H1 (cell line): ENCODE measurements around the gene MCF2L2. TPM values are rescaled to one million over a fixed set of nuclear protein-coding genes. Genes with fewer than 3 reads are reported as not detected.

Experiments used
- CTCF ChIA-PET: fragments of 300-600 bp; sonication (Branson Sonifier 250); formaldehyde crosslinking; loops from one replicate; lab custom pipeline; 2021; ENCODE audit not compliant: partially characterized antibody; lab: Charles Lee
- POLR2A ChIA-PET: fragments of 300-600 bp; sonication (Branson Sonifier 250); formaldehyde crosslinking; loops from one replicate; lab custom pipeline; 2021; ENCODE audit warnings: inconsistent platforms; ENCODE audit not compliant: partially characterized antibody; lab: Charles Lee
- DNase-seq, 2 experiments: peaks; one replicate each; pipeline versions ENCODE4 v3.0.0 to v3.0.0-alpha.2; 2010 to 2022; ENCODE audit warnings: low spot score in 2 of 2, low read depth in 1 of 2, mixed read lengths in 1 of 2
- FAIRE-seq: peaks from 2 replicates; lab custom pipeline; 2011; peaks lifted over from hg19 to GRCh38; lab: Jason Lieb, UNC
- H2AFZ ChIP-seq: 2 replicates; pipeline ENCODE4 v1.8.1; 2012; ENCODE audit warnings: low read length, inconsistent platforms
- H2AK5ac ChIP-seq: 2 replicates; pipeline ENCODE4 v1.6.1; 2013; ENCODE audit warnings: low read depth, low read length
- H2BK120ac ChIP-seq: replicated peaks from 2 replicates; pipeline ENCODE3; 2013; ENCODE audit warnings: low read depth, low read length, inconsistent platforms
- H2BK12ac ChIP-seq: 2 replicates; pipeline ENCODE4 v1.6.1; 2013; ENCODE audit warnings: low read depth, low read length
- H2BK15ac ChIP-seq: 2 replicates; pipeline ENCODE4 v1.6.1; 2013; ENCODE audit warnings: low read length
- H2BK20ac ChIP-seq: 2 replicates; pipeline ENCODE4 v1.6.1; 2013; ENCODE audit warnings: low read length
- H2BK5ac ChIP-seq: 2 replicates; pipeline ENCODE4 v1.6.1; 2013; ENCODE audit warnings: low read depth, low read length
- H3K14ac ChIP-seq: 2 replicates; pipeline ENCODE4 v1.6.1; 2013; ENCODE audit warnings: inconsistent platforms; ENCODE audit not compliant: insufficient read length
- H3K18ac ChIP-seq: 2 replicates; pipeline ENCODE4 v1.6.1; 2013; ENCODE audit warnings: low read length; ENCODE audit errors: extremely low read depth
- H3K23ac ChIP-seq: 2 replicates; pipeline ENCODE4 v1.6.1; 2013; ENCODE audit warnings: inconsistent platforms; ENCODE audit not compliant: insufficient read length
- H3K23me2 ChIP-seq: 2 replicates; pipeline ENCODE4 v1.6.1; 2013; ENCODE audit warnings: low read depth, low read length
- H3K27ac ChIP-seq: 2 replicates; pipeline ENCODE4 v1.6.1; 2011; ENCODE audit warnings: low read depth, low read length, inconsistent platforms
- H3K27me3 ChIP-seq, 4 experiments: replicated peaks in 1 of 4; 1 replicate in 1 of 4; 2 replicates in 3 of 4; pipeline versions ENCODE4 v1.6.1 to v1.8.1; 2011 to 2013; ENCODE audit warnings: low read length in 3 of 4, mild to moderate bottlenecking in 3 of 4, inconsistent platforms in 2 of 4, mixed read lengths in 2 of 4, moderate library complexity in 1 of 4; ENCODE audit not compliant: control insufficient read depth in 3 of 4, insufficient read depth in 3 of 4; ENCODE audit errors: extremely low read depth in 1 of 4
- H3K36me3 ChIP-seq, 4 experiments: 2 replicates each; pipeline versions ENCODE4 v1.6.1 to v1.8.1; 2011 to 2013; ENCODE audit warnings: mild to moderate bottlenecking in 4 of 4, low read length in 3 of 4, moderate library complexity in 2 of 4, control low read depth in 1 of 4, inconsistent platforms in 1 of 4; ENCODE audit not compliant: insufficient read depth in 4 of 4, control insufficient read depth in 2 of 4
- H3K4ac ChIP-seq: replicated peaks from 2 replicates; pipeline ENCODE3; 2013; ENCODE audit warnings: low read length, low read depth, mixed read lengths, inconsistent platforms; ENCODE audit not compliant: insufficient read length
- H3K4me1 ChIP-seq, 4 experiments: replicated peaks in 1 of 4; 1 replicate in 1 of 4; 2 replicates in 3 of 4; pipeline versions ENCODE4 v1.6.1 to v1.8.1; 2011 to 2013; ENCODE audit warnings: low read length in 3 of 4, inconsistent platforms in 2 of 4, mixed read lengths in 1 of 4; ENCODE audit not compliant: insufficient read depth in 4 of 4, control insufficient read depth in 3 of 4
- H3K4me2 ChIP-seq, 2 experiments: 2 replicates each; pipeline versions ENCODE4 v1.6.1 to v1.8.1; 2011 to 2013; ENCODE audit warnings: low read depth in 2 of 2, low read length in 2 of 2, control low read depth in 1 of 2, inconsistent platforms in 1 of 2, mild to moderate bottlenecking in 1 of 2; ENCODE audit not compliant: insufficient read depth in 1 of 2
- H3K4me3 ChIP-seq, 4 experiments: fragments of 200-600, 300-600 bp in 1 of 4; sonication (generic), shearing (Covaris generic), sonication (Bioruptor Twin) in 1 of 4; 2 replicates each; pipeline versions ENCODE4 v1.5.1 to v1.8.1; 2011 to 2016; ENCODE audit warnings: low read length in 4 of 4, low read depth in 3 of 4, control low read depth in 2 of 4, inconsistent platforms in 2 of 4, mild to moderate bottlenecking in 2 of 4, mixed read lengths in 1 of 4, moderate library complexity in 1 of 4; ENCODE audit not compliant: insufficient read depth in 2 of 4; ENCODE audit errors: extremely low read depth in 1 of 4
- H3K56ac ChIP-seq: replicated peaks from 2 replicates; pipeline ENCODE3; 2013; ENCODE audit warnings: low read depth, mild to moderate bottlenecking, mixed read lengths, low read length, inconsistent platforms; ENCODE audit not compliant: insufficient read length
- H3K79me1 ChIP-seq: 2 replicates; pipeline ENCODE4 v1.6.1; 2013; ENCODE audit warnings: low read depth, low read length, control low read depth
- H3K79me2 ChIP-seq, 2 experiments: 2 replicates each; pipeline versions ENCODE4 v1.6.1 to v1.8.1; 2012 to 2013; ENCODE audit warnings: low read length in 2 of 2, mild to moderate bottlenecking in 2 of 2, inconsistent platforms in 1 of 2; ENCODE audit not compliant: insufficient read depth in 2 of 2, control insufficient read depth in 1 of 2
- H3K9ac ChIP-seq, 4 experiments: replicated peaks in 1 of 4; 1 replicate in 1 of 4; 2 replicates in 3 of 4; pipeline versions ENCODE4 v1.6.1 to v1.8.1; 2011 to 2013; ENCODE audit warnings: low read depth in 3 of 4, low read length in 3 of 4, control low read depth in 2 of 4, mild to moderate bottlenecking in 2 of 4, moderate library complexity in 2 of 4, inconsistent platforms in 1 of 4; ENCODE audit errors: extremely low read depth in 1 of 4
- H3K9me3 ChIP-seq, 2 experiments: 2 replicates each; pipeline versions ENCODE4 v1.6.1 to v1.8.1; 2012 to 2013; ENCODE audit warnings: mild to moderate bottlenecking in 2 of 2, moderate library complexity in 2 of 2, control low read depth in 1 of 2, inconsistent platforms in 1 of 2, low read depth in 1 of 2, low read length in 1 of 2, mixed read lengths in 1 of 2; ENCODE audit not compliant: insufficient read depth in 2 of 2
- H4K20me1 ChIP-seq, 2 experiments: replicated peaks in 1 of 2; 2 replicates each; pipeline versions ENCODE3 to v1.8.1; 2011 to 2013; ENCODE audit warnings: inconsistent platforms in 2 of 2, low read length in 2 of 2, mild to moderate bottlenecking in 1 of 2; ENCODE audit not compliant: insufficient read depth in 2 of 2, control insufficient read depth in 1 of 2
- H4K5ac ChIP-seq: 2 replicates; pipeline ENCODE4 v1.6.1; 2013; ENCODE audit warnings: low read length, low read depth, mixed read lengths, inconsistent platforms; ENCODE audit not compliant: insufficient read length
- H4K8ac ChIP-seq: 2 replicates; pipeline ENCODE4 v1.8.0; 2013; ENCODE audit warnings: mild to moderate bottlenecking, moderate library complexity, low read length, inconsistent platforms; ENCODE audit not compliant: insufficient read depth; ENCODE audit errors: extremely low read depth
- H4K91ac ChIP-seq: replicated peaks from 2 replicates; pipeline ENCODE3; 2013; ENCODE audit warnings: low read length, mixed read lengths, inconsistent platforms; ENCODE audit not compliant: insufficient read length
- CEBPB ChIP-seq: IDR thresholded peaks from 2 replicates; pipeline ENCODE4 v1.6.1; 2012; ENCODE audit warnings: low read depth, low read length
- EZH2 ChIP-seq: fragments of 200-600 bp; sonication (generic); IDR thresholded peaks from 2 replicates; pipeline ENCODE4 v1.7.1; 2012; ENCODE audit warnings: low read depth, mild to moderate bottlenecking, moderate library complexity, low read length, inconsistent platforms; ENCODE audit not compliant: severe bottlenecking
- ZNF274 ChIP-seq: IDR thresholded peaks from 2 replicates; pipeline ENCODE4 v1.7.0; 2012; ENCODE audit warnings: low read length, borderline replicate concordance; ENCODE audit errors: extremely low read depth
- WGBS, 2 experiments: shearing (Covaris generic) in 1 of 2; methylation state at CpG; one replicate each; pipeline versions ENCODE4 v1.1.6 to v1.1.7; 2013 to 2015; ENCODE audit warnings: low lambda C conversion rate in 2 of 2, mixed read lengths in 2 of 2, inconsistent platforms in 1 of 2, low coverage in 1 of 2, missing lambda C conversion rate in 1 of 2; ENCODE audit not compliant: insufficient replicate concordance in 2 of 2, insufficient coverage in 1 of 2, insufficient read length in 1 of 2; ENCODE audit errors: extremely low coverage in 1 of 2, missing lambda C conversion rate in 1 of 2; 5-methylcytosine and 5-hydroxymethylcytosine counted together
- polyA plus RNA-seq, 7 experiments: library from polyadenylated mRNA; depleted of rRNA in 3 of 7; stranded (reverse) in 5 of 7; unstranded in 2 of 7; fragments of >200 nt in 5 of 7; fragments of 200-250 nt in 2 of 7; gene quantifications; 1 replicate in 5 of 7; 2 replicates in 1 of 7; 4 replicates in 1 of 7; pipeline versions ENCODE4 v1.2.1 to v1.2.3, GENCODE V29; 2011 to 2013; ENCODE audit warnings: missing spikeins in 2 of 7, mixed read lengths in 2 of 7
- total RNA-seq: library from RNA; stranded (reverse); fragmentation: NEBNext Ultra II Directional; extraction: Animal tissue kit (Norgen Biotek cat#: 25700); gene quantifications from 2 replicates; pipeline ENCODE4 v1.2.1, GENCODE V29; 2021

Gene MCF2L2
- total and polyA plus RNA-seq, 2 of the 8 experiments (the other 6 are each of a cell fraction or from before 2014, with no cell fraction given) = 4.1 to 13.7 TPM

DNA sequence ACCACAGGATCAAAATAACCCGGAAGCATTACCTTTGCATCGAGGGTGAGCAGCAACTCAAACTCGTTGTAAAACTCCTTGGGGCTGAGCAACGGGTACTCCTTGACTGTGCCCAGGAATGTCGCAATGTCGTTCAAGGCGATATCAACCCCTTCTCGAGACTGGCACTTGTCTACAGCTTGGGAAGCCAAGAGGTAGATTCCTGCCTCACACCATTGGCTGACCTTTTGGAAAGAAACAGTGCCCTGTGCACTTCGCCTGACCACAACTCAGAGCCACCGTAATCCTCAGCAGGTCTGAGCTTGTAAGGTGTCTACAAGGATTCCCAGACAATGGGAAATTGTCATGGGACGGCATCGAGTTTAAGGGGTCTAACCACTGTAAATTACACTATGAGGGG is 131.5 kb downstream of the MCF2L2 start:
- H2BK12ac ChIP-seq = no peak overlapping the region
- no peaks in the 10 kb centered on the region for H3K9me3 ChIP-seq
- H3K4me1 ChIP-seq = peaks cover 0 to 6% (median 4%) of the 10 kb centered on the region in 4 experiments; a peak in 4 of 7 replicates
- no peak overlapping the region for H2BK120ac ChIP-seq
- FAIRE-seq (no peak), DNase-seq (no peak)
- no peaks in the 10 kb centered on the region; the same call in 1 of the 2 replicates for H3K23me2 ChIP-seq
- no peak overlapping the region for H3K4me3 ChIP-seq
- TF ChIP-seq CEBPB = 0 out of 2 replicates have a peak, but pooled peaks have one; percentile 9
- TF ChIP-seq EZH2 = no peak
- TF ChIP-seq ZNF274 = no peak
- no peaks in the 10 kb centered on the region for H3K27me3 ChIP-seq
- 93% methylated on average over 12 of the region's 12 CpGs; no CpG with 5 or more reads in 1 of the 2 experiments for WGBS, 2 experiments
- H4K20me1 ChIP-seq = no peaks in the 10 kb centered on the region
- no peak overlapping the region for H4K5ac ChIP-seq
- H3K4me2 ChIP-seq = no peak overlapping the region
- no peak overlapping the region; the same call in 1 of the 2 replicates for H2AK5ac ChIP-seq
- H3K4ac ChIP-seq = no peak overlapping the region
- CTCF ChIA-PET = interaction anchor here (0.7 to 2.4 kb wide), 5 partner anchors 9 to 56 kb away, joined by 3 to 5 read pairs (median 3); no protein-coding TSS in a partner anchor
- no peak overlapping the region for H4K91ac ChIP-seq
- no peak overlapping the region for H3K56ac ChIP-seq
- H3K79me1 ChIP-seq = no peaks in the 10 kb centered on the region
- H2BK5ac ChIP-seq = 0 out of 2 replicates have a peak overlapping the region, but pooled peaks have one; percentile 9
- H3K79me2 ChIP-seq = no peaks in the 10 kb centered on the region
- H2BK15ac ChIP-seq = no peak overlapping the region
- H3K23ac ChIP-seq = no peak overlapping the region
- H4K8ac ChIP-seq = no peak overlapping the region
- no peak overlapping the region for H3K9ac ChIP-seq
- peaks cover 0 to 21% (median 1%) of the 10 kb centered on the region in 4 experiments; a peak in 4 of 8 replicates for H3K36me3 ChIP-seq
- 0 out of 2 replicates have a peak overlapping the region, but pooled peaks have one; percentile 29 for H3K27ac ChIP-seq
- no peak overlapping the region for H2AFZ ChIP-seq
- H3K18ac ChIP-seq = no peak overlapping the region
- no peak overlapping the region for H2BK20ac ChIP-seq
- no peak overlapping the region for H3K14ac ChIP-seq
- POLR2A ChIA-PET = no interaction called here
